K562 (cell line): ENCODE measurements around the gene SV2A. TPM values are rescaled to one million over a fixed set of nuclear protein-coding genes. Genes with fewer than 3 reads are reported as not detected.
A peak's percentile ranks its signal among the peaks of the same experiment; 100 is the strongest.

Experiments
- CHD2 ChIP-seq: IDR thresholded peaks from 2 replicates; pipeline ENCODE4 v1.6.1; 2011; ENCODE audit warnings: low read depth, low read length
- ELF2 ChIP-seq: fragments of 250-450 bp; sonication (Bioruptor Pico); IDR thresholded peaks from 2 replicates; pipeline ENCODE4 v1.5.0; 2021; ENCODE audit warnings: mild to moderate bottlenecking
- EP400 ChIP-seq: fragments of 450-650 bp; IDR thresholded peaks from 2 replicates; pipeline ENCODE4 v1.6.1; 2017; ENCODE audit warnings: antibody characterized with exemption, mild to moderate bottlenecking, moderate library complexity
- JUND ChIP-seq, 2 experiments: IDR thresholded peaks; 2 replicates in 1 of 2; 3 replicates in 1 of 2; pipeline ENCODE4 v1.6.1; 2011; ENCODE audit warnings: borderline replicate concordance in 2 of 2, low read depth in 2 of 2, low read length in 2 of 2, improper control_type of control experiment in 1 of 2, missing biosample characterization in 1 of 2, missing genetic modification characterization in 1 of 2, missing genetic modification reagents in 1 of 2
- MTA2 ChIP-seq: fragments of 450-650 bp; IDR thresholded peaks from 2 replicates; pipeline ENCODE4 v1.6.1; 2016; ENCODE audit warnings: low read depth
- NEUROD1 ChIP-seq: fragments of 150-350 bp; IDR thresholded peaks from 2 replicates; pipeline ENCODE4 v1.6.1; 2014; ENCODE audit warnings: borderline replicate concordance, low read length, low read depth; ENCODE audit not compliant: partially characterized antibody
- PCBP2 ChIP-seq: fragments of 200-400 bp; formaldehyde crosslinking; IDR thresholded peaks from 2 replicates; pipeline ENCODE4 v1.6.1; 2018; ENCODE audit warnings: low read length, low read depth, mild to moderate bottlenecking, moderate library complexity; ENCODE audit not compliant: poor library complexity, severe bottlenecking
- SOX6 ChIP-seq: fragments of 450-650 bp; IDR thresholded peaks from 2 replicates; pipeline ENCODE4 v1.6.1; 2014; ENCODE audit warnings: mild to moderate bottlenecking
- SRF ChIP-seq, 2 experiments: fragments of 250-450, 450-650 bp in 1 of 2; sonication (Bioruptor Pico) in 1 of 2; sonication (generic) in 1 of 2; formaldehyde crosslinking; IDR thresholded peaks; 2 replicates each; pipeline versions ENCODE4 v1.5.0 to v1.5.1; 2020 to 2022; ENCODE audit warnings: mild to moderate bottlenecking in 1 of 2, missing genetic modification reagents in 1 of 2
- TBL1XR1 ChIP-seq, 2 experiments: IDR thresholded peaks; 2 replicates each; pipeline ENCODE4 v1.6.1; 2012; ENCODE audit warnings: improper control_type of control experiment in 2 of 2, low read length in 2 of 2, mild to moderate bottlenecking in 1 of 2
- ZC3H4 ChIP-seq: sonication (generic); formaldehyde crosslinking; IDR thresholded peaks from 2 replicates; pipeline ENCODE4 v1.9.0; 2021; ENCODE audit warnings: missing genetic modification reagents, borderline replicate concordance
- ZFP36 ChIP-seq: fragments of 150-350 bp; IDR thresholded peaks from 2 replicates; pipeline ENCODE4 v1.6.1; 2018; ENCODE audit warnings: low read length, low read depth; ENCODE audit not compliant: partially characterized antibody
- ZKSCAN3 ChIP-seq: fragments of 250-450 bp; sonication (Bioruptor Pico); IDR thresholded peaks from 2 replicates; pipeline ENCODE4 v1.4.0; 2020
- ZKSCAN8 ChIP-seq: fragments of 200-800 bp; sonication (Bioruptor generic); IDR thresholded peaks from 2 replicates; pipeline ENCODE4 v1.6.1; 2016; ENCODE audit warnings: missing genetic modification characterization, missing compliant biosample characterization
- ZNF12 ChIP-seq: sonication (generic); formaldehyde crosslinking; IDR thresholded peaks from 2 replicates; pipeline ENCODE4 v1.4.0; 2020; ENCODE audit warnings: mild to moderate bottlenecking, missing genetic modification reagents
- ZNF445 ChIP-seq: fragments of 250-450 bp; sonication (Bioruptor Pico); IDR thresholded peaks from 2 replicates; pipeline ENCODE4 v1.4.0; 2020; ENCODE audit warnings: low read depth, mild to moderate bottlenecking, moderate library complexity
- ZNF668 ChIP-seq: fragments of 250-450 bp; sonication (Bioruptor Pico); IDR thresholded peaks from 2 replicates; pipeline ENCODE4 v1.8.0; 2022; ENCODE audit warnings: mild to moderate bottlenecking, inconsistent platforms
- ZNF707 ChIP-seq: fragments of 250-450 bp; sonication (Bioruptor Pico); conservative IDR thresholded peaks from 2 replicates; pipeline ENCODE4 v1.8.0; 2022; ENCODE audit warnings: inconsistent platforms, mild to moderate bottlenecking, moderate library complexity
- ZSCAN29 ChIP-seq: fragments of 450-650 bp; IDR thresholded peaks from 2 replicates; pipeline ENCODE4 v1.6.1; 2017
- polyA plus RNA-seq, 8 experiments: library from polyadenylated mRNA; depleted of rRNA in 4 of 8; stranded (reverse) in 5 of 8; unstranded in 3 of 8; fragments of >200 nt; fragmentation: Nextera tagmentation in 2 of 8; fragmentation: Illumina TruSeq in 1 of 8; extraction: Ambion mirVana in 2 of 8; extraction: Trizol in 1 of 8; gene quantifications; 2 replicates each; pipeline versions ENCODE4 v1.2.1 to v1.2.3, GENCODE V29; 2011 to 2014; ENCODE audit warnings: inconsistent platforms in 1 of 8, missing spikeins in 1 of 8
- total RNA-seq, 7 experiments: library from RNA; depleted of rRNA in 6 of 7; stranded (reverse); fragments of >200 nt in 6 of 7; fragmentation: Illumina TruSeq in 2 of 7; extraction: Trizol in 2 of 7; gene quantifications; 2 replicates each; pipeline versions ENCODE4 v1.2.1 to v1.2.3, GENCODE V29; 2011 to 2021; ENCODE audit warnings: low replicate concordance in 1 of 7
- TF ChIP-seq, protein P1 (sequence below): fragments of 450-650 bp; formaldehyde crosslinking; IDR thresholded peaks from 2 replicates; pipeline ENCODE4 v1.4.0; 2020; ENCODE audit warnings: mild to moderate bottlenecking
- TF ChIP-seq, protein P2 (sequence below): sonication (generic); formaldehyde crosslinking; IDR thresholded peaks from 2 replicates; pipeline ENCODE4 v1.8.0; 2022; ENCODE audit warnings: mild to moderate bottlenecking, missing genetic modification reagents, borderline replicate concordance
- TF ChIP-seq, protein P3 (sequence below): fragments of 250-450 bp; sonication (Bioruptor Pico); IDR thresholded peaks from 2 replicates; pipeline ENCODE4 v1.8.0; 2022; ENCODE audit warnings: inconsistent platforms
- TF ChIP-seq, protein P4 (sequence below): fragments of 250-450 bp; sonication (Bioruptor Pico); IDR thresholded peaks from 2 replicates; pipeline ENCODE4 v1.6.1; 2021; ENCODE audit warnings: mild to moderate bottlenecking

The SV2A gene
- total and polyA plus RNA-seq, 9 of the 15 experiments (the other 6 are each of a cell fraction or from before 2014, with no cell fraction given) = 0.07 to 0.22 (median 0.11) TPM; not detected in 1

DNA sequence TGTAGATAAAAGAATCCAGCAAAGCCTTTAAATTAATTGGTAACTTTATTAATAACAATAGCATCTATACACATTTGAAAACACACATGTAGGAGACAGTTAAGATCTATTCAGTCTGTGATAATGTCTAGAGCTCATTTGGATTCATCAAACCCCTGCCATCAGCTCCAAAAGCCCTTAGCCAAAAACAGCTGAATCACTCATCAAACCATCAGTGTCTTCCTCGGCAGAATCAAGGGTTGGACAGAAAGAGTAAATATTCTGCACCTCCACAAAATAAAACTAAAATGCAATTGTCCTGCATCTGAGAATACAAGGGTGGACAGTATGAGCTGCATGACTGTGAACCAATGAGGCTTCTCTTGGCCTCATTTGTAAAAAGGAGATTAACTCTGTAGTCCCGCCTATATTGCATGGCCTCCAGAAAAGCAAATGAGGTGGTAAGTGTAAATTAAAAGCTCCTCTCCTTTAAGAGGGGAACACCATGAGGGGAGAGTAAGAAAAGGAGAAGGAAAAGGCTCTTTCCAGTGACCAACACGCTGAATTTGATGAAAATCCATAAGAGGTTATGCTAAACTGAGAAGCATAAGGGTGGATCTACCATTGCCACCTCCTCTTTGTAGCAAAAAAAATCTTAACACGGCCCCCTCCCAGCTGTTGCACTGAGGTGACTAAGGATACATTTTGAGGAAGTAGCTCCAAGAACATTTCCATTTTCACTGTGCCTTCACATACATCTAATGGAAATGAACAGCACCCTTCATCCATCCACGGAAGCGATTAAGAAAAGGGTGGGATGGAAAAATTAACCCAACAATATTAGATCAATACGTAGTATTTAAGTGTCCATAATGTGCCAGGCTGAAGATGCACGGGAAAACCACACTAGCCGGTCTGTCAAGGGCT is 33.0 kb downstream of the SV2A start (continued):
- peak; percentile 18 for TF ChIP-seq NEUROD1
- no peak for TF ChIP-seq CHD2
- TF ChIP-seq, protein P1, sequence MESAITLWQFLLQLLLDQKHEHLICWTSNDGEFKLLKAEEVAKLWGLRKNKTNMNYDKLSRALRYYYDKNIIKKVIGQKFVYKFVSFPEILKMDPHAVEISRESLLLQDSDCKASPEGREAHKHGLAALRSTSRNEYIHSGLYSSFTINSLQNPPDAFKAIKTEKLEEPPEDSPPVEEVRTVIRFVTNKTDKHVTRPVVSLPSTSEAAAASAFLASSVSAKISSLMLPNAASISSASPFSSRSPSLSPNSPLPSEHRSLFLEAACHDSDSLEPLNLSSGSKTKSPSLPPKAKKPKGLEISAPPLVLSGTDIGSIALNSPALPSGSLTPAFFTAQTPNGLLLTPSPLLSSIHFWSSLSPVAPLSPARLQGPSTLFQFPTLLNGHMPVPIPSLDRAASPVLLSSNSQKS (CRISPR knock-in tag) = no peak
- no peak for TF ChIP-seq ZNF668 (CRISPR knock-in tag)
- no peak for TF ChIP-seq JUND (IDR thresholded peaks at IDR 0.05; ENCODE audit: borderline replicate concordance, low read depth, low read length)
- no peak; the same call in 2 of the 3 replicates for TF ChIP-seq JUND (tag; IDR thresholded peaks at IDR 0.05; ENCODE audit: borderline replicate concordance, low read depth, low read length)
- peak; percentile 44; the same call in 1 of the 2 replicates for TF ChIP-seq EP400
- no peak for TF ChIP-seq SOX6
- TF ChIP-seq, protein P2, sequence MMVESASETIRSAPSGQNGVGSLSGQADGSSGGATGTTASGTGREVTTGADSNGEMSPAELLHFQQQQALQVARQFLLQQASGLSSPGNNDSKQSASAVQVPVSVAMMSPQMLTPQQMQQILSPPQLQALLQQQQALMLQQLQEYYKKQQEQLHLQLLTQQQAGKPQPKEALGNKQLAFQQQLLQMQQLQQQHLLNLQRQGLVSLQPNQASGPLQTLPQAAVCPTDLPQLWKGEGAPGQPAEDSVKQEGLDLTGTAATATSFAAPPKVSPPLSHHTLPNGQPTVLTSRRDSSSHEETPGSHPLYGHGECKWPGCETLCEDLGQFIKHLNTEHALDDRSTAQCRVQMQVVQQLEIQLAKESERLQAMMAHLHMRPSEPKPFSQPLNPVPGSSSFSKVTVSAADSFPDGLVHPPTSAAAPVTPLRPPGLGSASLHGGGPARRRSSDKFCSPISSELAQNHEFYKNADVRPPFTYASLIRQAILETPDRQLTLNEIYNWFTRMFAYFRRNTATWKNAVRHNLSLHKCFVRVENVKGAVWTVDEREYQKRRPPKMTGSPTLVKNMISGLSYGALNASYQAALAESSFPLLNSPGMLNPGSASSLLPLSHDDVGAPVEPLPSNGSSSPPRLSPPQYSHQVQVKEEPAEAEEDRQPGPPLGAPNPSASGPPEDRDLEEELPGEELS (CRISPR knock-in tag) = no peak; the same call in 1 of the 2 replicates
- TF ChIP-seq ZSCAN29 = no peak; the same call in 1 of the 2 replicates
- no peak for TF ChIP-seq PCBP2
- TF ChIP-seq ZNF445 (CRISPR knock-in tag) = no peak
- 0 out of 4 replicates have a peak, but pooled peaks of 1 of the 2 experiments have one; percentile 16 for TF ChIP-seq SRF (CRISPR knock-in tag; IDR thresholded peaks at IDR 0.05)
- TF ChIP-seq ZC3H4 (CRISPR knock-in tag) = no peak
- no peak for TF ChIP-seq ZNF707 (CRISPR knock-in tag)
- TF ChIP-seq MTA2 = no peak
- no peak for TF ChIP-seq ZKSCAN8 (CRISPR knock-in tag)
- TF ChIP-seq ZKSCAN3 (CRISPR knock-in tag) = no peak
- TF ChIP-seq, protein P3, sequence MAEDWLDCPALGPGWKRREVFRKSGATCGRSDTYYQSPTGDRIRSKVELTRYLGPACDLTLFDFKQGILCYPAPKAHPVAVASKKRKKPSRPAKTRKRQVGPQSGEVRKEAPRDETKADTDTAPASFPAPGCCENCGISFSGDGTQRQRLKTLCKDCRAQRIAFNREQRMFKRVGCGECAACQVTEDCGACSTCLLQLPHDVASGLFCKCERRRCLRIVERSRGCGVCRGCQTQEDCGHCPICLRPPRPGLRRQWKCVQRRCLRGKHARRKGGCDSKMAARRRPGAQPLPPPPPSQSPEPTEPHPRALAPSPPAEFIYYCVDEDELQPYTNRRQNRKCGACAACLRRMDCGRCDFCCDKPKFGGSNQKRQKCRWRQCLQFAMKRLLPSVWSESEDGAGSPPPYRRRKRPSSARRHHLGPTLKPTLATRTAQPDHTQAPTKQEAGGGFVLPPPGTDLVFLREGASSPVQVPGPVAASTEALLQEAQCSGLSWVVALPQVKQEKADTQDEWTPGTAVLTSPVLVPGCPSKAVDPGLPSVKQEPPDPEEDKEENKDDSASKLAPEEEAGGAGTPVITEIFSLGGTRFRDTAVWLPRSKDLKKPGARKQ (CRISPR knock-in tag) = no peak
- TF ChIP-seq ZFP36 = no peak
- no peak; a peak in 1 of 4 replicates for TF ChIP-seq TBL1XR1 (IDR thresholded peaks at IDR 0.05; ENCODE audit: low read length in 2 of 2)
- TF ChIP-seq ELF2 = no peak
- TF ChIP-seq ZNF12 (CRISPR knock-in tag) = no peak
- TF ChIP-seq, protein P4, sequence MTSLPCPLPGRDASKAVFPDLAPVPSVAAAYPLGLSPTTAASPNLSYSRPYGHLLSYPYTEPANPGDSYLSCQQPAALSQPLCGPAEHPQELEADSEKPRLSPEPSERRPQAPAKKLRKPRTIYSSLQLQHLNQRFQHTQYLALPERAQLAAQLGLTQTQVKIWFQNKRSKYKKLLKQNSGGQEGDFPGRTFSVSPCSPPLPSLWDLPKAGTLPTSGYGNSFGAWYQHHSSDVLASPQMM (CRISPR knock-in tag) = no peak
